GM12878 (cell line): Measurements from ENCODE around the gene PGAP6. TPM values are rescaled to one million over a fixed set of nuclear protein-coding genes. Genes with fewer than 3 reads are reported as not detected.
"Not testable (repeated sequence)": the region's sequence is repeated elsewhere in the genome, so short reads cannot be mapped to it uniquely, and the experiment has no call there.

Experiments
- ATAC-seq: fragments of 200-7000 bp; cut with Tn5 transposase; 3 replicates; pipeline ENCODE4 v1.9.1; 2020; ENCODE audit warnings: mild to moderate bottlenecking, moderate library complexity
- BruUV-seq: library from RNA; stranded (reverse); fragments of 400-500 nt; replicated peaks from 2 replicates; lab custom pipeline; 2021; lab: Mats Ljungman, UMichigan
- CTCF ChIA-PET: fragments of 300-600 bp; sonication (Branson Sonifier 250); formaldehyde crosslinking; extraction: SDS; loops from one replicate; lab custom pipeline; 2021; ENCODE audit warnings: inconsistent platforms; lab: Yijun Ruan, JAX
- POLR2A ChIA-PET: fragments of 350-600 bp; formaldehyde crosslinking; extraction: SDS; loops from one replicate; lab custom pipeline; 2021; ENCODE audit warnings: inconsistent platforms; lab: Charles Lee
- RAD21 ChIA-PET: fragments of 300-600 bp; sonication (Branson Sonifier 250); formaldehyde crosslinking; loops from one replicate; lab custom pipeline; 2023; ENCODE audit warnings: antibody characterized with exemption; ENCODE audit not compliant: unreplicated experiment; lab: Charles Lee
- SMC1A ChIA-PET: fragments of 300-600 bp; sonication (Branson Sonifier 250); formaldehyde crosslinking; loops from one replicate; lab custom pipeline; 2023; ENCODE audit not compliant: unreplicated experiment, uncharacterized antibody; lab: Charles Lee
- DNase-seq: peaks from one replicate; pipeline ENCODE4 v3.0.0-alpha.2; 2011; ENCODE audit warnings: low read depth, low spot score
- FAIRE-seq: peaks from 3 replicates; lab custom pipeline; 2011; peaks lifted over from hg19 to GRCh38; lab: Jason Lieb, UNC
- H2AFZ ChIP-seq: 2 replicates; pipeline ENCODE4 v1.6.0; 2011; ENCODE audit warnings: low read depth, low read length, control low read depth; ENCODE audit not compliant: control insufficient read depth
- H3K27ac ChIP-seq: 2 replicates; pipeline ENCODE4 v1.5.1; 2011; ENCODE audit warnings: control low read depth; ENCODE audit not compliant: control insufficient read depth, insufficient read depth
- H3K27me3 ChIP-seq, 2 experiments: replicated peaks in 1 of 2; 2 replicates each; pipeline versions ENCODE4 v1.6.0 to v1.6.1; 2011; ENCODE audit warnings: low read length in 1 of 2; ENCODE audit not compliant: control insufficient read depth in 2 of 2, insufficient read depth in 2 of 2
- H3K36me3 ChIP-seq, 2 experiments: 2 replicates each; pipeline ENCODE4 v1.5.1; 2011; ENCODE audit warnings: low read length in 1 of 2; ENCODE audit not compliant: control insufficient read depth in 2 of 2, insufficient read depth in 2 of 2
- H3K4me1 ChIP-seq: 2 replicates; pipeline ENCODE4 v1.6.1; 2011; ENCODE audit warnings: mild to moderate bottlenecking, low read length, moderate library complexity, mixed read lengths; ENCODE audit not compliant: control insufficient read depth, insufficient read depth
- H3K4me2 ChIP-seq: 2 replicates; pipeline ENCODE4 v1.6.0; 2011; ENCODE audit warnings: control low read depth; ENCODE audit not compliant: control insufficient read depth, insufficient read depth
- H3K4me3 ChIP-seq: fragments of 200-600 bp; sonication (generic); 2 replicates; pipeline ENCODE4 v1.5.1; 2016
- H3K79me2 ChIP-seq: 2 replicates; pipeline ENCODE4 v1.6.0; 2011; ENCODE audit warnings: low read length; ENCODE audit not compliant: control insufficient read depth, insufficient read depth
- H3K9ac ChIP-seq: 2 replicates; pipeline ENCODE4 v1.8.0; 2011; ENCODE audit warnings: low read length, control low read depth, mixed read lengths; ENCODE audit not compliant: control insufficient read depth, insufficient read depth
- H3K9me3 ChIP-seq: replicated peaks from 3 replicates; pipeline ENCODE4 v1.5.1; 2011; ENCODE audit warnings: mild to moderate bottlenecking, low read length; ENCODE audit not compliant: control insufficient read depth, insufficient read depth
- H4K20me1 ChIP-seq: 2 replicates; pipeline ENCODE4 v1.6.0; 2011; ENCODE audit not compliant: control insufficient read depth, insufficient read depth
- E4F1 ChIP-seq: fragments of 450-650 bp; IDR thresholded peaks from 2 replicates; pipeline ENCODE4 v1.6.1; 2018; ENCODE audit warnings: borderline replicate concordance, mild to moderate bottlenecking; ENCODE audit not compliant: partially characterized antibody
- FOXK2 ChIP-seq: fragments of 450-650 bp; IDR thresholded peaks from 2 replicates; pipeline ENCODE4 v1.6.1; 2017; ENCODE audit warnings: mild to moderate bottlenecking, moderate library complexity
- RELB ChIP-seq: fragments of 450-650 bp; IDR thresholded peaks from 2 replicates; pipeline ENCODE4 v1.6.1; 2017; ENCODE audit warnings: low read depth, mild to moderate bottlenecking, moderate library complexity
- ZNF592 ChIP-seq: fragments of 450-650 bp; IDR thresholded peaks from 2 replicates; pipeline ENCODE4 v1.6.1; 2017; ENCODE audit warnings: mild to moderate bottlenecking, moderate library complexity
- WGBS: methylation state at CpG from one replicate; pipeline ENCODE4 v1.1.6; 2016; ENCODE audit warnings: low lambda C conversion rate; ENCODE audit not compliant: insufficient replicate concordance, insufficient coverage; ENCODE audit errors: missing lambda C conversion rate; 5-methylcytosine and 5-hydroxymethylcytosine counted together
- in situ Hi-C: fragments of 300-500 bp; cut with MboI; formaldehyde crosslinking; loops from 9 replicates; pipeline ENCODE4 v1.14.3; 2018; ENCODE audit warnings: mixed read lengths
- intact Hi-C: fragments of 100-400 bp; cut with micrococcal nuclease; formaldehyde crosslinking; loops from one replicate; pipeline ENCODE4 v1.14.2; 2022; ENCODE audit not compliant: unreplicated experiment
- polyA plus RNA-seq, 11 experiments: library from polyadenylated mRNA; depleted of rRNA in 4 of 11; unstranded in 6 of 11; stranded (reverse) in 5 of 11; fragments of >200 nt; fragmentation: Nextera tagmentation in 4 of 11; fragmentation: Illumina TruSeq in 1 of 11; extraction: Ambion mirVana in 4 of 11; extraction: Trizol in 1 of 11; gene quantifications; 1 replicate in 1 of 11; 2 replicates in 10 of 11; pipeline versions ENCODE4 v1.2.1 to v1.2.3, GENCODE V29; 2011 to 2016; ENCODE audit warnings: inconsistent platforms in 2 of 11, missing spikeins in 2 of 11, low read depth in 1 of 11
- total RNA-seq, 4 experiments: library from RNA; depleted of rRNA in 3 of 4; stranded (reverse); fragments of >200 nt in 3 of 4; fragmentation: Illumina TruSeq in 1 of 4; extraction: Trizol in 1 of 4; gene quantifications; 2 replicates each; pipeline versions ENCODE4 v1.2.1 to v1.2.3, GENCODE V29; 2013 to 2021

Gene PGAP6
- total and polyA plus RNA-seq, 10 of the 15 experiments (the other 5 are each of a cell fraction or from before 2014, with no cell fraction given): 0.76 to 48.8 (median 18.4) TPM

- TF ChIP-seq RELB: no peak
- no peak for TF ChIP-seq E4F1
- no peak for TF ChIP-seq ZNF592
- TF ChIP-seq FOXK2: no peak
- TF ChIP-seq, all 136 proteins: peak for 0
Measured at GRCh38 chr16:424033-424622, 42.4 kb upstream of the PGAP6 start (continued).

GRCh38 chr16:422179-422578, 40.4 kb upstream of the PGAP6 start:
- H2AFZ ChIP-seq, H3K27me3 ChIP-seq, H3K36me3 ChIP-seq, H3K79me2 ChIP-seq, H3K4me2 ChIP-seq, POLR2A ChIA-PET, H3K27ac ChIP-seq, H3K9ac ChIP-seq, CTCF ChIA-PET, RAD21 ChIA-PET, DNase-seq, H4K20me1 ChIP-seq, FAIRE-seq, H3K4me3 ChIP-seq, in situ Hi-C loops, intact Hi-C loops, ATAC-seq, BruUV-seq, H3K9me3 ChIP-seq: not testable (repeated sequence)
- 76% methylated on average over 13 of the region's 13 CpGs for WGBS
- peaks cover 10% of the 10 kb centered on the region for H3K4me1 ChIP-seq
- SMC1A ChIA-PET: interaction anchor here (0.6 kb wide), 1 partner anchor 81 kb away, joined by 3 read pairs; no protein-coding TSS in a partner anchor

- SMC1A ChIA-PET: interaction anchor here (1.0 kb wide), 1 partner anchor 23 kb away, joined by 3 read pairs; no protein-coding TSS in a partner anchor
- DNase-seq, H3K79me2 ChIP-seq, intact Hi-C loops, RAD21 ChIA-PET, H3K9ac ChIP-seq, H4K20me1 ChIP-seq, ATAC-seq, H3K36me3 ChIP-seq, H3K4me3 ChIP-seq, POLR2A ChIA-PET, BruUV-seq, H3K27ac ChIP-seq, CTCF ChIA-PET, FAIRE-seq, H3K4me2 ChIP-seq, H3K27me3 ChIP-seq, H3K9me3 ChIP-seq, H3K4me1 ChIP-seq, H2AFZ ChIP-seq, in situ Hi-C loops: not testable (repeated sequence)
- WGBS: 89% methylated on average over 3 of the region's 3 CpGs
Measured at GRCh38 chr16:415170-415498, 33.4 kb upstream of the PGAP6 start.
